GM12865 (cell line): ENCODE results near the gene SDF4.

Source experiments
- DNase-seq: peaks from one replicate; pipeline ENCODE4 v3.0.0; 2010; ENCODE audit warnings: low read depth
- H3K4me3 ChIP-seq: 2 replicates; pipeline ENCODE4 v1.5.1; 2011; ENCODE audit warnings: mild to moderate bottlenecking, low read depth, low read length, control low read depth
- CTCF ChIP-seq: IDR thresholded peaks from 2 replicates; pipeline ENCODE4 v1.5.1; 2011; ENCODE audit warnings: low read length, control low read depth, low read depth, inconsistent platforms; ENCODE audit not compliant: insufficient read depth; ENCODE audit errors: missing control alignments

Gene SDF4

DNA sequence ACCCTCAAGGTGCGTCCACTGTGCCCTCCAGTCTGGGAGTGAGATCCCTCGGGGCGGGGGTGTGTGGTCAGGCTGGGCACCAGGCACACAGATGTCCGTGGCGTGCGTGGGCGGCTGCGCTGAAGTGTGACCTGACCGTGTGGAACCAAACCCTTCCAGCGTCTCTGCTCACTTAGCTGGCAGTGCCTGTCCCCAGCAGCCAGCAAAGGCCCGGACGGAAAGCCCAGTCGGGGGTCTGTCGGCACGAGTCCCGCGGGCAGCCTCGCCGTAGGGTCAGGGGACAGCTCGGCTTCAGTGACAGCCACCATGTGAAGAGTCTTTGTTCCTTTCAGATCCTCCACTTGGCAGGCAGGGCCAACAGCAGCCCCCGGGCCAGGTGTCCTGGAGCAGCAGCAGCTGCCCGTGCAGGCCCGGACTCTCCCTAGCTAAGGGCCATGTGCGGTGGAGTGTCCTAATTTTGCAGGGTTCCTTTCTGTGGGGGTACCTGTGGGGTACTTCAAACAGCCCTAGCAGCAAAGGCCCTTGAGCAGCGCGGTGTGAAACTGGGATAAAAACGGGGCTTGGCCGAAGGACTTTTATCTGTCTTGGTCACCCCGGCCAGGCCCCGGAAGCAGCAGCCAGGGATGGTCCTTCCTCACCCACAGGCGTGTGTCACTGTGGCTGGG is 46.6 kb downstream of the SDF4 start:
- H3K4me3 ChIP-seq = no peak overlapping the region
- no peak for DNase-seq
- no peak for TF ChIP-seq CTCF

DNA sequence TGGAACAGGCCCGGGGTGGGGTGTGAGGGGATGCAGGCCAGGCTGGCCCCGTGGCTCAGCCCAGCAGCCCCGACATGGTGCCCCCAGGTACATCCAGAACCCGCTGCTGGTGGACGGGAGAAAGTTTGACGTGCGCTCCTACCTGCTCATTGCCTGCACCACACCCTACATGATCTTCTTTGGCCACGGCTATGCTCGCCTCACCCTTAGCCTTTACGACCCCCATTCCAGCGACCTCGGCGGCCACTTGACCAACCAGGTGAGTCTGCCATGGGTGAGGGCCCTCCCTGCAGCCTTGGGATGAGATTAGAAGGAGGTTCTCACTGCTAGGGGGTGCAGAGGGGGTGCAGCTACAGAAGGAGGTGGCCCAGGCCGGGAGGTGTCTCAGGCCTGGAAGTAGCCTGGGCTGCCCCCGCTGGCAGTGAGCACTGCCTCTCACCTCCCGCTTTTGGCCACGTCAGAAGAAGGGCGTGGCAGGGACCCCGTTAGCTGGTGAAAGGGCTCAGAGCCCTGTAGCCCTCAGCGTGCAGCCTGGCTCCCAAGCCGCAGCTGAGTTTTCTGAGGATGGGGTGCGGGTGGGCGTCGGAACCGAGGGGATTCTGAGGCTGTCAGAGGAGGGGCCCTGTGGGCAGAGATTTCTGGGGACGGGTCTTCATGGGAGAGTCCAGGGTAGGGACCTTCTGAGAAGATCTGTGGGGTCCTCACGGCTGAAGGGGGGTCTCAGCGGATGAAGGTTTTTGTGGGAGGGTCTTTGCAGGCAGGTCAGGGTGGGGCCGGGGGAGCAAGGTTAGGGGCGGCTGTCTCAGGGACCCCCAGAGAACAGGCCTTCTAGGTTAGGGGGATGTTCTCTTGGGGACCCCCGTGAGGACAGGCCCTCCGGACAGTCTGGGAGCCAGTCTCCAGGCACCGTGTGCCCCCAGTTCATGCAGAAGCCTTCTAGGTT is 47.7 kb downstream of the SDF4 start:
- DNase-seq = no peak
- TF ChIP-seq CTCF = no peak
- H3K4me3 ChIP-seq = no peak overlapping the region

GRCh38 chr1:1183221-1183747 is 48.5 kb downstream of the SDF4 start:
- H3K4me3 ChIP-seq = no peak overlapping the region
- TF ChIP-seq CTCF = no peak
- DNase-seq = no peak

DNA sequence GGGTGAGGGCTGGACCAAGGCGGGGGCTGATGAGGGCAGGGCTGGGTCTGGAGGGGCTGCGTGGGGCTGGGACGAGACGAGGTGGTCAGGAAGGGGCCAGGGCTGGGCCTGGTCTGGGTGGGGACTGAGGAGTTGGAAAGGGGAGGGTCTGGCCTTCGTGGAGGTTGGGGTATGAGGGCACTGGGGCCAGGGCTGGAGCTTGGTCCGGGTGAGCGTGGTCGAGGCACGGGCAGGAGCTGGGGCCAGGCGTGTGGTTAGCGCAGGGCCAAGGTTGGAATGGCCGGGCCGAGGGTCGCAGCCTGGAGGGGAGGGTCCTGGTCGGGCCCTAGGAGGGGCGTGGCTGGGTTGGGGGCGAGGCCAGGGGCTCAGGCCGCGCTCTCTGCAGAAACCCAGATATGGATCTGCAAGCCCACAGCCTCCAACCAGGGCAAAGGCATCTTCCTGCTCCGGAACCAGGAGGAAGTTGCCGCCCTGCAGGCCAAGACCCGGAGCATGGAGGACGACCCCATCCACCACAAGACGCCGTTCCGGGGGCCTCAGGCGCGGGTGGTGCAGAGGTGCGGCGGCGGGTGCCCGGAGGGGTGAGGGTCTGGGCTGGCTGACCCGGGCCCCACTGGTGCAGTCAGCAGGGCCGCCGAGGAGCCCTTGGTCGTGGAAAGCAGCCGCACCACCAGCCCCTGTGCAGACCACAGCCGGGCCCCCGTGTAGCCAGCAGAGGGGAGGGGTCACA is 49.1 kb downstream of the SDF4 start:
- TF ChIP-seq CTCF = no peak
- DNase-seq = no peak

GRCh38 chr1:1181938-1182410 is 49.8 kb downstream of the SDF4 start:
- no peak overlapping the region for H3K4me3 ChIP-seq
- DNase-seq = no peak
- no peak for TF ChIP-seq CTCF

More for the DNA sequence above, 49.1 kb downstream of the SDF4 start:
- no peak overlapping the region for H3K4me3 ChIP-seq

DNA sequence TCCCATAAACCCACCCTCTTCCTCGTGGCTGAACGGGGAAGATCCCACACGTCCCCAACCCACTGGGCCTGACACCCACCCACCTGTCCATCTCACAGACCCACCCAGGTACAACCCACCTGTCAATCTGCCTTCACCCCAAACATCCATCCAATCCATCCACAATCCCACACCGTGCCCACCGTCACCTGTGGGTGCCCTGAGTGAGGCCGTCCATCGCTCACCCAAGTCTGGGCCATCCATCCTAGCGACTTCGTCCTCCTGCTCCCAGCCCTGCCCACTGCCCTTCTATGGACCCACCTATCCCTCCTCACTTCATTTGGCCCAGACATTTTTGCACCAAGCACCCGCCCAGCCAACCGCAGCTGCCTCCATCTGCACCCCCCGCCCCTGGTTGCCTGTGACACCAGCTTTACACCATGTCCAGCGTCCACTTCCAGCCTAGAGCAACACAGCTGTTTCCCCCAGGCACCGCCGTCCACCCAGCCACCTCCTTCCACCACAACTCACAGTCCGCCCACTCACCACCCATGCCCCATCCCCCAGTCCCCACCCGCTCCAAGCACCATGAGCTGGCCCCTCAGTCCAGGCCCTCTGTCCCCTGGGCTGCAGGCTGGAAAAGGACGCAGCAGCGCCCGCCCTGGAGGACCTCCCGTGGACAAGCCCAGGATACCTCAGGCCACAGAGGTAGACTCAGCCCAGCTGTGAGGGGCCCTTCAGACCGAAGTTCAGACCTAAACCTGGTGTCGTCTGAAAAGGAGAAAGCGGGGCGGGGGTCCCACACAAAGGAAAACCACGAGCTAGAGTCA is 50.5 kb downstream of the SDF4 start:
- DNase-seq = no peak
- TF ChIP-seq CTCF = no peak

More for the DNA sequence above, 50.5 kb downstream of the SDF4 start:
- no peak overlapping the region for H3K4me3 ChIP-seq
